Body of pancreas (tissue), 4 donors: ENCODE results near the gene NPHP4.

Experiments
- POLR2A ChIP-seq, 3 donors: fragments of 450-650 bp; IDR thresholded peaks; one replicate each; pipeline ENCODE4 v1.6.1; 2016; ENCODE audit warnings: antibody characterized with exemption in 3 of 3, mild to moderate bottlenecking in 2 of 3
- TF ChIP-seq, protein P1 (sequence below), 7 experiments: fragments of 450-650 bp in 4 of 7; fragments of 200-600 bp in 3 of 7; sonication (generic) in 3 of 7; IDR thresholded peaks; one replicate each; pipeline ENCODE4 v1.5.1; 2016 to 2019; ENCODE audit warnings: antibody characterized with exemption in 7 of 7

DNA sequence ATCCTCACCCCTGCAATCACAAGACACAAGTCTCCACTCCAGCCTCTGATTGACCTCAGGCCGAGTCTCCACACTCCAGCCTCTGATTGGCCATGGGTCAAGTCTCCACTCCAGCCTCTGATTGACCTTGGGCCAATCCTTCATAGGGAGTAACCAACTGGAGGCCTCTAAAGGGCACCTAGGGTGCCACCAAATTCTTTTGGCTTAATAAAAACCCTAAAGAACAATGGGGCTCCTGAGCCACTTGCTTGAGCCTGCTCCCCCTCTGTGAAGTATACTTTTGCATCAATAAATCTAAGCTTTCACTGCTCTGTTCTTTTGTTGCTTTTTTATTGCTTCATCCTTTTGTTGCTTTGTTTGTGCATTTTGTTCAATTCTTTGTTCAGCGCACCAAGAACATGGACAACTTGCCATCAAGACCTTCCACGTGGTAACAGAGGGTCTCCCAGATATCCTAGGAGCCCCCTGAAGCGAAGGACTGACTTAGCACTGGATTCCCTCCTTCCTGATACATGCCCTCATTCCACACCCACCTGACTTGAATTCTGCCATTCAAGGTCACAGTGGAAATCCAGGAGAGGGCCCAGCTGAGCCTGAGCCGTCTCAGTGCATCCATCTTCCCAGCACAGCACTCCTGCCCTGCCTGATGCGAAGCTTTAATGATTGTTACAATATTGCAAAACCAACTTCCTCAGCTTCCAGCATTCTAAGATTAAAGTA lies 152.9 kb downstream of the NPHP4 start:
- TF ChIP-seq, protein P1, sequence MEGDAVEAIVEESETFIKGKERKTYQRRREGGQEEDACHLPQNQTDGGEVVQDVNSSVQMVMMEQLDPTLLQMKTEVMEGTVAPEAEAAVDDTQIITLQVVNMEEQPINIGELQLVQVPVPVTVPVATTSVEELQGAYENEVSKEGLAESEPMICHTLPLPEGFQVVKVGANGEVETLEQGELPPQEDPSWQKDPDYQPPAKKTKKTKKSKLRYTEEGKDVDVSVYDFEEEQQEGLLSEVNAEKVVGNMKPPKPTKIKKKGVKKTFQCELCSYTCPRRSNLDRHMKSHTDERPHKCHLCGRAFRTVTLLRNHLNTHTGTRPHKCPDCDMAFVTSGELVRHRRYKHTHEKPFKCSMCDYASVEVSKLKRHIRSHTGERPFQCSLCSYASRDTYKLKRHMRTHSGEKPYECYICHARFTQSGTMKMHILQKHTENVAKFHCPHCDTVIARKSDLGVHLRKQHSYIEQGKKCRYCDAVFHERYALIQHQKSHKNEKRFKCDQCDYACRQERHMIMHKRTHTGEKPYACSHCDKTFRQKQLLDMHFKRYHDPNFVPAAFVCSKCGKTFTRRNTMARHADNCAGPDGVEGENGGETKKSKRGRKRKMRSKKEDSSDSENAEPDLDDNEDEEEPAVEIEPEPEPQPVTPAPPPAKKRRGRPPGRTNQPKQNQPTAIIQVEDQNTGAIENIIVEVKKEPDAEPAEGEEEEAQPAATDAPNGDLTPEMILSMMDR (IDR thresholded peaks at IDR 0.05) = no peak
- no peak for TF ChIP-seq POLR2A (IDR thresholded peaks at IDR 0.05)
